Measurements from ENCODE around the gene TMEM51. TPM values are rescaled to one million over a fixed set of nuclear protein-coding genes. Genes with fewer than 3 reads are reported as not detected.

TMEM51 gene
- total RNA-seq, 1 donor from 2014 or later = 86.7 TPM

- TF ChIP-seq, protein P1, sequence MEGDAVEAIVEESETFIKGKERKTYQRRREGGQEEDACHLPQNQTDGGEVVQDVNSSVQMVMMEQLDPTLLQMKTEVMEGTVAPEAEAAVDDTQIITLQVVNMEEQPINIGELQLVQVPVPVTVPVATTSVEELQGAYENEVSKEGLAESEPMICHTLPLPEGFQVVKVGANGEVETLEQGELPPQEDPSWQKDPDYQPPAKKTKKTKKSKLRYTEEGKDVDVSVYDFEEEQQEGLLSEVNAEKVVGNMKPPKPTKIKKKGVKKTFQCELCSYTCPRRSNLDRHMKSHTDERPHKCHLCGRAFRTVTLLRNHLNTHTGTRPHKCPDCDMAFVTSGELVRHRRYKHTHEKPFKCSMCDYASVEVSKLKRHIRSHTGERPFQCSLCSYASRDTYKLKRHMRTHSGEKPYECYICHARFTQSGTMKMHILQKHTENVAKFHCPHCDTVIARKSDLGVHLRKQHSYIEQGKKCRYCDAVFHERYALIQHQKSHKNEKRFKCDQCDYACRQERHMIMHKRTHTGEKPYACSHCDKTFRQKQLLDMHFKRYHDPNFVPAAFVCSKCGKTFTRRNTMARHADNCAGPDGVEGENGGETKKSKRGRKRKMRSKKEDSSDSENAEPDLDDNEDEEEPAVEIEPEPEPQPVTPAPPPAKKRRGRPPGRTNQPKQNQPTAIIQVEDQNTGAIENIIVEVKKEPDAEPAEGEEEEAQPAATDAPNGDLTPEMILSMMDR (conservative IDR thresholded peaks at IDR 0.05; ENCODE audit: low read depth, low read length) = peak; percentile 4
- no peak for DNase-seq (ENCODE audit: low read depth)
- H3K4me3 ChIP-seq (ENCODE audit: low read depth, low read length) = no peak overlapping the region
Observed at GRCh38 chr1:15220825-15221431, 67.4 kb downstream of the TMEM51 start.

DNA sequence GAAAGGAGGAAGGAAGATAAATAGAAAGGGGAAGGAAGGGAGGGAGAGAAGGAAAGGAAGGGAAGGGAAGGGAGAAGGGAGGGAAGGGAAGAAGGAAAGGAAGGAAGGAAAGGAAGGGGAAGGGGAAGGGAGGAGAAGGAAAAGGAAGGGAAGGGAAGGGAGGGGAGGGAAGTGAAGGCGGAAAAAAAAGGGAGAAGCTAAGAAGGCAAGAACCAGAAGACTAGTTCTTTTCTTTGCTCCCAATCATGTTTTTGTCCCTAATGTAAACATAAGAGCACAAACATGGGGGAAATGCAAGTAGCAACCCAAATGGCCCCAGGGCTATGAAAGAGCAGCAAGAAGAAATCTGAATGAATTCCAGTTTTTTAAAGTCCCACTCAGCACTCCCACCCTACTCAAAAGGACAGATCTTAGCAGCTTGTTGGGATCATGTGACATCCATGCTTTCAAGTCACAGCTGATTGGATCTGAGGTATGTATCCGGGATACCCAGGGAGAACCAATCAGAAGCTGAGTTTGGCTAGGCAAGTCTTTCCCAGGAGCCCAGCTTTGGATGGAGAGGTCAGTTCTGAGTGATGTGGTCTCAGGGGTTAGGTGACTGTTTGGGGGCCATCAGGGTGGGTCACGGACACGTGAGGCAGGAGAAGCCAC, 69.2 kb downstream of the TMEM51 start:
- TF ChIP-seq, protein P1 (conservative IDR thresholded peaks at IDR 0.05; ENCODE audit: low read depth, low read length) = no peak
- DNase-seq (ENCODE audit: low read depth) = no peak
- H3K4me3 ChIP-seq (ENCODE audit: low read depth, low read length) = no peak overlapping the region

DNA sequence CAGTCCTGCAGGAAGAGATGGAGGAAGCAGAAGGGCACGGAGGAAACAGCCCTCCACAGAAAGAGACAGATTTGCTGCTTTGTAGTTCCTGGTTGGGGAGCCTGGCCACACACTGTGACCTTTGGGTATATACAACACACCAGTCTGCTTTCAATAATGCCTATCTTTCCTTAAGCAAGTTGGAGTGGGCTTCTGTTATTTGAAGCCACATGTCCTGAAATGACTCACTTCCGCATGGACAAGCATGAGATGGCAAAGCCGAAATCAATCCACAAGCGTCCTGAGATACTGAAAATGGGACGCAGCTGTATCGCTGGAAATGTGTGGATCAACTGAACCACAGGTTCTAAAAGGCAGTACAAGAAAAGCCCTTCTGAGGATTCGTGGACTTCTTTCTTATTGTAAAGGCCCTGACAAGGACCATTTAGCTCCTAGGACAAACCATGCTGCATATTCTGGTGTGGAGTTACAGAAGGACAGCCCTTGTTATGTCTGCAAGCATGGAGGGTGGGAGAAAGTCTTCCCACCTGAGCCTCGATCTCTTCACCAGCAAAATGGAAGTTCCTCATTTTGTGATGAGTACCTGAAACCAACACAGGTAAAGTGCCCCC, 70.8 kb downstream of the TMEM51 start:
- TF ChIP-seq, protein P1 (conservative IDR thresholded peaks at IDR 0.05; ENCODE audit: low read depth, low read length) = no peak
- no peak for DNase-seq (ENCODE audit: low read depth)

GRCh38 chr1:15224974-15225373, 71.4 kb downstream of the TMEM51 start:
- TF ChIP-seq, protein P1 (conservative IDR thresholded peaks at IDR 0.05; ENCODE audit: low read depth, low read length) = no peak
- no peak for DNase-seq (ENCODE audit: low read depth)
- no peak overlapping the region for H3K4me3 ChIP-seq (ENCODE audit: low read depth, low read length)

More for the DNA sequence above, 70.8 kb downstream of the TMEM51 start:
- no peak overlapping the region for H3K4me3 ChIP-seq (ENCODE audit: low read depth, low read length)

- no peak overlapping the region for H3K4me3 ChIP-seq (ENCODE audit: low read depth, low read length)
- TF ChIP-seq, protein P1 (conservative IDR thresholded peaks at IDR 0.05; ENCODE audit: low read depth, low read length) = no peak
- no peak for DNase-seq (ENCODE audit: low read depth)
Observed at GRCh38 chr1:15225461-15225860, 71.9 kb downstream of the TMEM51 start.

- no peak for DNase-seq (ENCODE audit: low read depth)
- TF ChIP-seq, protein P1 (conservative IDR thresholded peaks at IDR 0.05; ENCODE audit: low read depth, low read length) = no peak
- no peak overlapping the region for H3K4me3 ChIP-seq (ENCODE audit: low read depth, low read length)
Observed at GRCh38 chr1:15226388-15227255, 73.1 kb downstream of the TMEM51 start.

Data from epithelial cell of proximal tubule (primary cell).